ENCODE measurements around the gene RPL39. TPM values are rescaled to one million over a fixed set of nuclear protein-coding genes. Genes with fewer than 3 reads are reported as not detected.
A peak's percentile ranks its signal among the peaks of the same experiment; 100 is the strongest.

RPL39 gene
- total and polyA plus RNA-seq, 2 experiments from 2014 or later = 2,910 to 2,912 TPM

DNA sequence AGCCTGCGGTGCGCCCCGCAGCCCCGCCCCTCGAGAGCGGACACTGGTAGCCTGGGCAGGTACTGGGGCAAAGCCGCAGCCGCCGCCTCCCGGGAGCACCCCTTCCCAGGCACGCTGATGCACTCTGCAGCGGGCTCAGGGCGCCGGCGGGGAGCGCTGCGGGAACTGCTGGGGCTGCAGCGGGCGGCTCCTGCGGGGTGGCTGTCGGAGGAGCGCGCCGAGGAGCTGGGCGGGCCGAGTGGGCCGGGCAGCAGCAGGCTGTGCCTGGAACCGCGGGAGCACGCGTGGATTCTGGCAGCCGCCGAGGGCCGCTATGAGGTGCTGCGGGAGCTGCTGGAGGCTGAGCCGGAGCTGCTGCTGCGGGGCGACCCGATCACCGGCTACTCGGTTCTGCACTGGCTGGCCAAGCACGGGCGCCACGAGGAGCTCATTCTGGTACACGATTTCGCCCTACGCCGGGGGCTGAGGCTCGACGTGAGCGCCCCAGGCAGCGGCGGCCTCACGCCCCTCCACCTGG lies 32.6 kb downstream of the RPL39 start (continued):
- TF ChIP-seq REST (IDR thresholded peaks at IDR 0.05; ENCODE audit: unreplicated experiment) = no peak
- no peak for TF ChIP-seq ZNF331 (CRISPR knock-in tag; IDR thresholded peaks at IDR 0.05; ENCODE audit: low read depth)
- TF ChIP-seq, protein P1, sequence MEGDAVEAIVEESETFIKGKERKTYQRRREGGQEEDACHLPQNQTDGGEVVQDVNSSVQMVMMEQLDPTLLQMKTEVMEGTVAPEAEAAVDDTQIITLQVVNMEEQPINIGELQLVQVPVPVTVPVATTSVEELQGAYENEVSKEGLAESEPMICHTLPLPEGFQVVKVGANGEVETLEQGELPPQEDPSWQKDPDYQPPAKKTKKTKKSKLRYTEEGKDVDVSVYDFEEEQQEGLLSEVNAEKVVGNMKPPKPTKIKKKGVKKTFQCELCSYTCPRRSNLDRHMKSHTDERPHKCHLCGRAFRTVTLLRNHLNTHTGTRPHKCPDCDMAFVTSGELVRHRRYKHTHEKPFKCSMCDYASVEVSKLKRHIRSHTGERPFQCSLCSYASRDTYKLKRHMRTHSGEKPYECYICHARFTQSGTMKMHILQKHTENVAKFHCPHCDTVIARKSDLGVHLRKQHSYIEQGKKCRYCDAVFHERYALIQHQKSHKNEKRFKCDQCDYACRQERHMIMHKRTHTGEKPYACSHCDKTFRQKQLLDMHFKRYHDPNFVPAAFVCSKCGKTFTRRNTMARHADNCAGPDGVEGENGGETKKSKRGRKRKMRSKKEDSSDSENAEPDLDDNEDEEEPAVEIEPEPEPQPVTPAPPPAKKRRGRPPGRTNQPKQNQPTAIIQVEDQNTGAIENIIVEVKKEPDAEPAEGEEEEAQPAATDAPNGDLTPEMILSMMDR (conservative IDR thresholded peaks at IDR 0.05; ENCODE audit: low read depth in 2 of 2) = no peak
- TF ChIP-seq ETS1 (IDR thresholded peaks at IDR 0.05) = no peak

GRCh38 chrX:119757979-119758730 lies 33.3 kb downstream of the RPL39 start, which contains the start of gene SOWAHD:
TSS of gene SOWAHD (plus strand) at chrX:119758588. CDS start at chrX:119758668, 80 bp downstream.
- H3F3A ChIP-seq (replicated peaks; ENCODE audit: low read depth) = 0 out of 2 replicates have a peak, but pooled peaks cover 3% of the 10 kb centered on the region
- no peaks in the 10 kb centered on the region for H4K20me1 ChIP-seq (replicated peaks; ENCODE audit: insufficient read depth)
- peak within 1 kb of the TSS; percentile 87 for H3K4me3 Mint-ChIP-seq
- no peaks in the 10 kb centered on the region for H3K36me3 ChIP-seq (ENCODE audit: insufficient read depth)
- peak within 1 kb of the TSS; percentile 96 for H3K27ac Mint-ChIP-seq
- H3K4me1 Mint-ChIP-seq = peaks cover 39% of the 10 kb centered on the region
- H3K4me1 ChIP-seq (ENCODE audit: insufficient read depth) = peaks cover 22% of the 10 kb centered on the region
- ATAC-seq (peak; percentile 63), DNase-seq (ENCODE audit: low spot score) (peak; percentile 73)
- peak within 1 kb of the TSS; percentile 65 for H3K4me3 ChIP-seq
- H3K9me3 Mint-ChIP-seq = no peaks in the 10 kb centered on the region
- peaks cover 12% of the 10 kb centered on the region for H3K27me3 ChIP-seq (ENCODE audit: insufficient read depth)
- H2AFZ ChIP-seq = peak within 1 kb of the TSS; percentile 59; the same call in 1 of the 2 replicates
- H3K36me3 Mint-ChIP-seq (ENCODE audit: low read depth) = no peaks in the 10 kb centered on the region; the same call in 1 of the 3 replicates
- H3K79me2 ChIP-seq (replicated peaks; ENCODE audit: insufficient read depth) = no peaks in the 10 kb centered on the region
- H3K27me3 Mint-ChIP-seq (ENCODE audit: insufficient read depth, low read depth, poor library complexity) = peaks cover 20% of the 10 kb centered on the region
- no peaks in the 10 kb centered on the region for H3K9me2 ChIP-seq (ENCODE audit: insufficient read depth)
- peak within 1 kb of the TSS; percentile 81 for H3K4me2 ChIP-seq
- peak within 1 kb of the TSS; percentile 94 for H3K27ac ChIP-seq (ENCODE audit: low read depth)
- no peak for TF ChIP-seq EZH2phosphoT487 (IDR thresholded peaks at IDR 0.05; ENCODE audit: unreplicated experiment)
- TF ChIP-seq JUNB (IDR thresholded peaks at IDR 0.05; ENCODE audit: unreplicated experiment) = no peak
- TF ChIP-seq REST (IDR thresholded peaks at IDR 0.05; ENCODE audit: unreplicated experiment) = no peak
- no peak for TF ChIP-seq ZNF114 (CRISPR knock-in tag; IDR thresholded peaks at IDR 0.05)
- 0 out of 2 replicates have a peak, but pooled peaks have one; percentile 36 for TF ChIP-seq CREB1 (CRISPR knock-in tag; IDR thresholded peaks at IDR 0.05; ENCODE audit: low read depth)
- TF ChIP-seq ETS1 (IDR thresholded peaks at IDR 0.05) = no peak
- no peak for TF ChIP-seq STAT1 (IDR thresholded peaks at IDR 0.05; ENCODE audit: unreplicated experiment)
- TF ChIP-seq ZNF331 (CRISPR knock-in tag; IDR thresholded peaks at IDR 0.05; ENCODE audit: low read depth) = no peak
- no peak for TF ChIP-seq EZH2 (IDR thresholded peaks at IDR 0.05; ENCODE audit: low read depth, unreplicated experiment)
